Type B pancreatic cell (in vitro differentiated cells): ENCODE measurements around the gene SH3GL2. TPM values are rescaled to one million over a fixed set of nuclear protein-coding genes. Genes with fewer than 3 reads are reported as not detected.

Experiments used
- DNase-seq: peaks from one replicate; pipeline ENCODE4 v3.0.0; 2021; ENCODE audit warnings: mixed read lengths; ENCODE audit not compliant: unreplicated experiment; ENCODE audit errors: extremely low spot score
- H3K27ac Mint-ChIP-seq: 2 replicates; pipeline ENCODE4 v1.8.0; 2021; ENCODE audit warnings: mild to moderate bottlenecking, mixed read lengths
- H3K27me3 Mint-ChIP-seq: 2 replicates; pipeline ENCODE4 v1.8.0; 2021; ENCODE audit warnings: mixed read lengths
- H3K36me3 Mint-ChIP-seq: 2 replicates; pipeline ENCODE4 v1.8.0; 2021; ENCODE audit warnings: mixed read lengths
- H3K4me1 Mint-ChIP-seq: one replicate; pipeline ENCODE4 v1.8.0; 2021; ENCODE audit warnings: mixed read lengths; ENCODE audit not compliant: unreplicated experiment
- H3K4me3 Mint-ChIP-seq: 2 replicates; pipeline ENCODE4 v1.8.0; 2021; ENCODE audit warnings: mild to moderate bottlenecking, mixed read lengths
- H3K9me3 Mint-ChIP-seq: 2 replicates; pipeline ENCODE4 v1.8.0; 2021; ENCODE audit warnings: mixed read lengths
- total RNA-seq: library from RNA; stranded (reverse); gene quantifications from 2 replicates; pipeline ENCODE4 v1.2.1, GENCODE V29; 2021; ENCODE audit warnings: low replicate concordance
- TF ChIP-seq, protein P1 (sequence below): fragments of 200-600 bp; sonication (generic); conservative IDR thresholded peaks from 2 replicates; pipeline ENCODE4 v1.5.0; 2021; ENCODE audit warnings: antibody characterized with exemption, mild to moderate bottlenecking

SH3GL2 gene
- total RNA-seq, 1 donor from 2014 or later, result 7.6 TPM

DNA sequence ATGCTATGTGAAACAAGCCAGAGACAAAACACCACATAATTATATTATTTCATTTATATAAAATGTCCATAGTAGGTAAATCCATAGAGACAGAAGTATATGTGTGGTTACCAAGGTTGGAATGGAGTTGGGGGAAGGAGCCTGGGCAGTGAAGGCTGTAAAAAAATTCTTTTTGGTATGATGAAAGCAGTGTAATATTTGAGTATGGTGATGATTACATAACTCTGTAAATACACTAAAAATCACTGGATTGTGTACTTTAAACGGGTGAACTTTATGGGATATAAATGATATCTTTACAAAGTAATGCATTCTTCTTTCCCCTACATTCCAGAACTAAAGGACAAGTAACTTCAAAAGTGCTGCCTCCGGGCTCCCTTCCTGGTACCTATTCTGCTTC lies 155.8 kb downstream of the SH3GL2 start:
- TF ChIP-seq, protein P1, sequence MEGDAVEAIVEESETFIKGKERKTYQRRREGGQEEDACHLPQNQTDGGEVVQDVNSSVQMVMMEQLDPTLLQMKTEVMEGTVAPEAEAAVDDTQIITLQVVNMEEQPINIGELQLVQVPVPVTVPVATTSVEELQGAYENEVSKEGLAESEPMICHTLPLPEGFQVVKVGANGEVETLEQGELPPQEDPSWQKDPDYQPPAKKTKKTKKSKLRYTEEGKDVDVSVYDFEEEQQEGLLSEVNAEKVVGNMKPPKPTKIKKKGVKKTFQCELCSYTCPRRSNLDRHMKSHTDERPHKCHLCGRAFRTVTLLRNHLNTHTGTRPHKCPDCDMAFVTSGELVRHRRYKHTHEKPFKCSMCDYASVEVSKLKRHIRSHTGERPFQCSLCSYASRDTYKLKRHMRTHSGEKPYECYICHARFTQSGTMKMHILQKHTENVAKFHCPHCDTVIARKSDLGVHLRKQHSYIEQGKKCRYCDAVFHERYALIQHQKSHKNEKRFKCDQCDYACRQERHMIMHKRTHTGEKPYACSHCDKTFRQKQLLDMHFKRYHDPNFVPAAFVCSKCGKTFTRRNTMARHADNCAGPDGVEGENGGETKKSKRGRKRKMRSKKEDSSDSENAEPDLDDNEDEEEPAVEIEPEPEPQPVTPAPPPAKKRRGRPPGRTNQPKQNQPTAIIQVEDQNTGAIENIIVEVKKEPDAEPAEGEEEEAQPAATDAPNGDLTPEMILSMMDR, result no peak
- Mint-ChIP-seq H3K27ac (no peak overlapping the region), H3K36me3 (no peaks in the 10 kb centered on the region), H3K4me3 (no peak overlapping the region), H3K4me1 (no peaks in the 10 kb centered on the region), H3K27me3 (no peaks in the 10 kb centered on the region), H3K9me3 (peaks cover 5% of the 10 kb centered on the region)
- DNase-seq, result no peak

DNA sequence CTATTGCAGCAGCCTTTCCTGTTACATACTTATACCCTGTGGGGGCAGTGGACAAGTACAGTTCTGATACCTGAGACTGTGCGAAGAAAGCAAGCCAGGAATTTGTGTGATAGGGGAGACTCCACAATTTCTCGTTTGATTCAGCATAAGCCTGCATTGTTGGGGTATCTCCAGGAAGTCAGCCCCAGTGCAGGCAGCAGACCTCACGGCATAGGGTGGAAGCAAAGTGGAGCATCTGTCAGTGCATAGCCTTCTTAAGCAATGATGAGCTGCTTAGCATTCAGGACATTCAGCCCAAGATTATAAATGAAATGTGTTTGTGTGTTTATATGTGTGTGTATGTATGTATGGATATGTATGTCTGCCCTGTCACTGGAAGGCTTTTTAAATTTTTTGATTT lies 157.0 kb downstream of the SH3GL2 start:
- H3K27me3 Mint-ChIP-seq, result no peaks in the 10 kb centered on the region
- TF ChIP-seq, protein P1, result no peak

DNA sequence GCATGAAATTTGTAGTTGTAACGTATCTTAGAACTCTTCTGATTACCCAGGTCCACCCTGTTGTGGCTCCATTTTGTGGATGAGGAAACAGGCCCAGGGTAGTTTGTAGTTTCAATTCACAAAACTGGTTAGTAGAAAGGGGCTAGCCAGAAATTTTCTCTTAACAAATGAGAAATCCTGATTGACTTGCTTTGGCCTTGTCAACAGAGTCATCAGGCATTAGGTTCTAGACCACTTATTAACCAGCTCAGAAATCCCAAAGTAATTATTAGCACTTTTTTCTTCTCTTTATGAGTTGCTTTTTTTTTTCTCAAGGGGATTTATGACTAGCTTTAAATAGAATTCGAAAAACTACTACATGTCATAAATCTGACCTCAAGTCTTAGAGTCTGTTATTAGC lies 160.2 kb downstream of the SH3GL2 start:
- Mint-ChIP-seq H3K27me3 (peaks cover 3% of the 10 kb centered on the region), H3K27ac (no peak overlapping the region), H3K36me3 (no peaks in the 10 kb centered on the region), H3K9me3 (peaks cover 5% of the 10 kb centered on the region), H3K4me1 (no peaks in the 10 kb centered on the region), H3K4me3 (no peak overlapping the region)
- TF ChIP-seq, protein P1, result no peak
- DNase-seq, result no peak

More for the DNA sequence above, 157.0 kb downstream of the SH3GL2 start:
- no peaks in the 10 kb centered on the region for H3K4me1 Mint-ChIP-seq
- no peak for DNase-seq
- H3K4me3 Mint-ChIP-seq, result no peak overlapping the region
- H3K9me3 Mint-ChIP-seq, result peaks cover 5% of the 10 kb centered on the region
- H3K27ac Mint-ChIP-seq, result no peak overlapping the region
- no peaks in the 10 kb centered on the region for H3K36me3 Mint-ChIP-seq

DNA sequence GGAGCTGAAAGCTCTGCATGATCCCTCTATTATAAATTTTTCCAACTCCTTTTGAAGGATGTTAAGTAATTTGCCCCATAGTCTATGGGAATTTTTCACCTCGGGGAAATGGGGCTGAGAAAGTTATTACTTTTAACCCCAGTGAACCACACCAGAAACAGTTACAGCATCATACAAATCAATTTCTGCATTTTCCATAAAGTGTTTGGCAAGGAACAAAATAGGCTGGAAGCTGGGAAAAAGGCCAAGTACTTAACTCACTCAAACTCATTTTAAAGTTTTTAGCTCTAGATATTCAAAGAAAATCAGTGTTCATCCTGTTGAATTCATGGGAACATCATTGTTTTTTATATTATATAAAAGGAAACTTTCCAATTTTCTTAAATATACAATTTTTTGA lies 160.9 kb downstream of the SH3GL2 start:
- TF ChIP-seq, protein P1, result no peak
- Mint-ChIP-seq H3K27me3 (peaks cover 3% of the 10 kb centered on the region), H3K4me3 (no peak overlapping the region), H3K27ac (no peak overlapping the region), H3K36me3 (no peaks in the 10 kb centered on the region), H3K9me3 (peaks cover 5% of the 10 kb centered on the region), H3K4me1 (no peaks in the 10 kb centered on the region)
- DNase-seq, result no peak

DNA sequence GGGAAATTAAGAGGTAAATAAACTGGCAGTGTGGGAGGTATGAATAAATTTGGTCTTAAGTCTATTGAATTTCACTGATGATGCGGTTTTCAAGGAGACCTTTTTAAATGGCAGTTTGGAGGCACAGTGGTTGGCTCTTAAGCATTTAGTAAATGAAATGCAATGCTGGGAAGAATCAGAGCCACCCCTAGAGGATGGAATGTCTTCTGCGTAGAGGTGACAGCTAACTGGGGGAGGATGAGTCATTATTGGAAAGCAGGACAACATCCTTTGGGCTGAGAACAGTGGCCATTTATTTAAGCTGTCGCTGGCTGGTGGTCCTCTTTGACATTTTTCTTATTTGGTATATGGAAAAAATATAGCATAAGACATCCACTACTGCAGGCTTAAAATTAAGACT lies 163.2 kb downstream of the SH3GL2 start:
- Mint-ChIP-seq H3K4me3 (no peak overlapping the region), H3K9me3 (no peaks in the 10 kb centered on the region), H3K27ac (no peak overlapping the region), H3K4me1 (no peaks in the 10 kb centered on the region), H3K27me3 (peaks cover 3% of the 10 kb centered on the region), H3K36me3 (no peaks in the 10 kb centered on the region)
- DNase-seq, result no peak
- TF ChIP-seq, protein P1, result peak; percentile 53

DNA sequence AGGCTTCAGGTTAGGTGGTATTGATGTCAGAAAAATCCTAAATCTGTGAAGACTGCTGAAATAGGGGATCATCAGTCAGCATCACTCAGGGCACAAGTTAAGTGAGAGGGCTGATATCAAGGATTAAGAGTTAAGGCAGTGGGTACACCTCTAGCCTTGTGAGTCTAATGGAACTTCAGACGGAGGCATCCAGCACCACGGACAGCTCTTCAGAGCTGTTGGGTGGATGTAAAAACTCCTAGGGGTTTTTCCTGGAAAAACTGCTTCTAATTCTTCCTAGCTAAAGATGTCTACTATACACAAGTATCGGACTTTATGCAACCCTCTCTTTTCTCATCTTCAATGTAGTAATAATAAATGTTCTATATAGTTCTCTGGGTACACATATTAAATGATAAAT lies 165.9 kb downstream of the SH3GL2 start:
- Mint-ChIP-seq H3K9me3 (no peaks in the 10 kb centered on the region), H3K4me3 (no peak overlapping the region), H3K27me3 (peaks cover 5% of the 10 kb centered on the region), H3K27ac (no peak overlapping the region), H3K36me3 (no peaks in the 10 kb centered on the region), H3K4me1 (no peaks in the 10 kb centered on the region)
- TF ChIP-seq, protein P1, result no peak
- DNase-seq, result no peak
